ENCODE data around the gene C1GALT1C1L.
"Not testable (repeated sequence)": the region's sequence is repeated elsewhere in the genome, so short reads cannot be mapped to it uniquely, and the experiment has no call there.

DNA sequence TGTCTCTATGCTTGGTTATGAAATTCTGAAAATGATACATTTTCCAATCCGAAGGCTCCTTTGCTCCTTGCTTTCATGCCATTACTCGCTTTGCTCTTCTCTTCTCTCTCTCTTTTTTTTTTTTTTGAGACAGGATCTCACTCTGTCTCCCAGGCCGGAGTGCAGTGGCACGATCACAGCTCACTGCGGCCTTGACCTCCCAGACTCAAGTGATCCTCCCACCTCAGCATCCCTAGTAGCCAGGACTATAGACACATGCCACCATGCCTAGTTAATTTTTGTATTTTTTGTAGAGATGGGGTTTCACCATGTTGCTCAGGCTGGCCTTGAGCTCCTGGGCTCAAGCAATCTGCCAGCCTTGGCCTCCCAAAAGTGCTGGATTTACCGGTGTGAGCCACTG, 21.9 kb upstream of the C1GALT1C1L start:
- TF ChIP-seq, protein P1, sequence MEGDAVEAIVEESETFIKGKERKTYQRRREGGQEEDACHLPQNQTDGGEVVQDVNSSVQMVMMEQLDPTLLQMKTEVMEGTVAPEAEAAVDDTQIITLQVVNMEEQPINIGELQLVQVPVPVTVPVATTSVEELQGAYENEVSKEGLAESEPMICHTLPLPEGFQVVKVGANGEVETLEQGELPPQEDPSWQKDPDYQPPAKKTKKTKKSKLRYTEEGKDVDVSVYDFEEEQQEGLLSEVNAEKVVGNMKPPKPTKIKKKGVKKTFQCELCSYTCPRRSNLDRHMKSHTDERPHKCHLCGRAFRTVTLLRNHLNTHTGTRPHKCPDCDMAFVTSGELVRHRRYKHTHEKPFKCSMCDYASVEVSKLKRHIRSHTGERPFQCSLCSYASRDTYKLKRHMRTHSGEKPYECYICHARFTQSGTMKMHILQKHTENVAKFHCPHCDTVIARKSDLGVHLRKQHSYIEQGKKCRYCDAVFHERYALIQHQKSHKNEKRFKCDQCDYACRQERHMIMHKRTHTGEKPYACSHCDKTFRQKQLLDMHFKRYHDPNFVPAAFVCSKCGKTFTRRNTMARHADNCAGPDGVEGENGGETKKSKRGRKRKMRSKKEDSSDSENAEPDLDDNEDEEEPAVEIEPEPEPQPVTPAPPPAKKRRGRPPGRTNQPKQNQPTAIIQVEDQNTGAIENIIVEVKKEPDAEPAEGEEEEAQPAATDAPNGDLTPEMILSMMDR (CRISPR knock-in tag; IDR thresholded peaks at IDR 0.05) = not testable (repeated sequence)
- not testable (repeated sequence) for TF ChIP-seq MXI1 (IDR thresholded peaks at IDR 0.05; ENCODE audit: borderline replicate concordance, low read depth, low read length); PHF21A (CRISPR knock-in tag; IDR thresholded peaks at IDR 0.05); NR2F2 (IDR thresholded peaks at IDR 0.05; ENCODE audit: borderline replicate concordance, low read depth); ZNF558 (CRISPR knock-in tag; IDR thresholded peaks at IDR 0.05; ENCODE audit: borderline replicate concordance)
- TF ChIP-seq, protein P2, sequence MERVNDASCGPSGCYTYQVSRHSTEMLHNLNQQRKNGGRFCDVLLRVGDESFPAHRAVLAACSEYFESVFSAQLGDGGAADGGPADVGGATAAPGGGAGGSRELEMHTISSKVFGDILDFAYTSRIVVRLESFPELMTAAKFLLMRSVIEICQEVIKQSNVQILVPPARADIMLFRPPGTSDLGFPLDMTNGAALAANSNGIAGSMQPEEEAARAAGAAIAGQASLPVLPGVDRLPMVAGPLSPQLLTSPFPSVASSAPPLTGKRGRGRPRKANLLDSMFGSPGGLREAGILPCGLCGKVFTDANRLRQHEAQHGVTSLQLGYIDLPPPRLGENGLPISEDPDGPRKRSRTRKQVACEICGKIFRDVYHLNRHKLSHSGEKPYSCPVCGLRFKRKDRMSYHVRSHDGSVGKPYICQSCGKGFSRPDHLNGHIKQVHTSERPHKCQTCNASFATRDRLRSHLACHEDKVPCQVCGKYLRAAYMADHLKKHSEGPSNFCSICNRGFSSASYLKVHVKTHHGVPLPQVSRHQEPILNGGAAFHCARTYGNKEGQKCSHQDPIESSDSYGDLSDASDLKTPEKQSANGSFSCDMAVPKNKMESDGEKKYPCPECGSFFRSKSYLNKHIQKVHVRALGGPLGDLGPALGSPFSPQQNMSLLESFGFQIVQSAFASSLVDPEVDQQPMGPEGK (CRISPR knock-in tag; IDR thresholded peaks at IDR 0.05) = not testable (repeated sequence)
